ENCODE data around the gene PKP4. TPM values are rescaled to one million over a fixed set of nuclear protein-coding genes. Genes with fewer than 3 reads are reported as not detected.

Gene PKP4
- total RNA-seq, 4 donors from 2014 or later: 64.1 to 152 (median 90.2) TPM

GRCh38 chr2:158542577-158542976 is 85.8 kb downstream of the PKP4 start:
- Histone ChIP-seq H3K9me3 (no peaks in the 10 kb centered on the region), H3K4me1 (peaks cover 13% of the 10 kb centered on the region), H3K27ac (no peak overlapping the region), H3K27me3 (no peaks in the 10 kb centered on the region), H3K4me3 (no peak overlapping the region), H3K36me3 (peaks cover 2% of the 10 kb centered on the region)
- 89% methylated on average over 1 of the region's 1 CpG for WGBS
- TF ChIP-seq POLR2A (IDR thresholded peaks at IDR 0.05) (no peak), POLR2AphosphoS5 (IDR thresholded peaks at IDR 0.05) (no peak), CTCF (IDR thresholded peaks at IDR 0.05) (no peak), EP300 (IDR thresholded peaks at IDR 0.05) (no peak)
- DNase-seq (ENCODE audit: low spot score in 2 of 2): no peak

GRCh38 chr2:158543957-158544356 is 87.2 kb downstream of the PKP4 start:
- Histone ChIP-seq H3K9me3 (no peaks in the 10 kb centered on the region), H3K27ac (no peak overlapping the region), H3K27me3 (no peaks in the 10 kb centered on the region), H3K36me3 (peaks cover 12% of the 10 kb centered on the region), H3K4me1 (peaks cover 8% of the 10 kb centered on the region), H3K4me3 (no peak overlapping the region)
- TF ChIP-seq POLR2AphosphoS5 (IDR thresholded peaks at IDR 0.05) (no peak), EP300 (IDR thresholded peaks at IDR 0.05) (no peak), CTCF (IDR thresholded peaks at IDR 0.05) (no peak), POLR2A (IDR thresholded peaks at IDR 0.05) (no peak)
- no peak for DNase-seq (ENCODE audit: low spot score in 2 of 2)
- 86% methylated on average over 2 of the region's 2 CpGs for WGBS

- WGBS: 90% methylated on average over 1 of the region's 1 CpG
- TF ChIP-seq EP300 (IDR thresholded peaks at IDR 0.05) (no peak), POLR2AphosphoS5 (IDR thresholded peaks at IDR 0.05) (no peak), CTCF (IDR thresholded peaks at IDR 0.05) (no peak), POLR2A (IDR thresholded peaks at IDR 0.05) (no peak)
- DNase-seq (ENCODE audit: low spot score in 2 of 2): no peak
- Histone ChIP-seq H3K36me3 (peaks cover 15% of the 10 kb centered on the region), H3K27ac (no peak overlapping the region), H3K27me3 (no peaks in the 10 kb centered on the region), H3K4me3 (no peak overlapping the region), H3K4me1 (no peaks in the 10 kb centered on the region), H3K9me3 (no peaks in the 10 kb centered on the region)
Observed at GRCh38 chr2:158544998-158545397, 88.2 kb downstream of the PKP4 start.

GRCh38 chr2:158546412-158547144 is 89.8 kb downstream of the PKP4 start:
- Histone ChIP-seq H3K36me3 (peaks cover 15% of the 10 kb centered on the region), H3K27me3 (no peaks in the 10 kb centered on the region), H3K9me3 (no peaks in the 10 kb centered on the region), H3K4me1 (no peaks in the 10 kb centered on the region), H3K4me3 (no peak overlapping the region), H3K27ac (no peak overlapping the region)
- TF ChIP-seq CTCF (IDR thresholded peaks at IDR 0.05): no peak
- TF ChIP-seq POLR2A (IDR thresholded peaks at IDR 0.05): no peak
- TF ChIP-seq POLR2AphosphoS5 (IDR thresholded peaks at IDR 0.05): no peak
- no peak for TF ChIP-seq EP300 (IDR thresholded peaks at IDR 0.05)
- 85% methylated on average over 2 of the region's 2 CpGs for WGBS
- no peak for DNase-seq (ENCODE audit: low spot score in 2 of 2)

- no peak for DNase-seq (ENCODE audit: low spot score in 2 of 2)
- no peak overlapping the region for H3K4me3 ChIP-seq
- TF ChIP-seq POLR2A (IDR thresholded peaks at IDR 0.05) (no peak), EP300 (IDR thresholded peaks at IDR 0.05) (no peak), POLR2AphosphoS5 (IDR thresholded peaks at IDR 0.05) (no peak), CTCF (IDR thresholded peaks at IDR 0.05) (no peak)
- no peaks in the 10 kb centered on the region for H3K9me3 ChIP-seq
- H3K27me3 ChIP-seq: no peaks in the 10 kb centered on the region
- no peak overlapping the region for H3K27ac ChIP-seq
- H3K36me3 ChIP-seq: peaks cover 9% of the 10 kb centered on the region
- no peaks in the 10 kb centered on the region for H3K4me1 ChIP-seq
- 98% methylated on average over 3 of the region's 3 CpGs for WGBS
Observed at GRCh38 chr2:158553257-158553656, 96.5 kb downstream of the PKP4 start.
